ENCODE results near the gene CRELD2. TPM values are rescaled to one million over a fixed set of nuclear protein-coding genes. Genes with fewer than 3 reads are reported as not detected.

CRELD2 gene, protein sequence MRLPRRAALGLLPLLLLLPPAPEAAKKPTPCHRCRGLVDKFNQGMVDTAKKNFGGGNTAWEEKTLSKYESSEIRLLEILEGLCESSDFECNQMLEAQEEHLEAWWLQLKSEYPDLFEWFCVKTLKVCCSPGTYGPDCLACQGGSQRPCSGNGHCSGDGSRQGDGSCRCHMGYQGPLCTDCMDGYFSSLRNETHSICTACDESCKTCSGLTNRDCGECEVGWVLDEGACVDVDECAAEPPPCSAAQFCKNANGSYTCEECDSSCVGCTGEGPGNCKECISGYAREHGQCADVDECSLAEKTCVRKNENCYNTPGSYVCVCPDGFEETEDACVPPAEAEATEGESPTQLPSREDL
- total RNA-seq (10 to 100 TPM; 21.2 to 23.3 TPM), total RNA-seq (10.9 to 63.1 (median 27.4) reads per million in 172 experiments)
- polyA plus RNA-seq (2013, experiment 1 of 2): 27.5 TPM
- polyA plus RNA-seq (2013, experiment 2 of 2): 27.7 TPM

DNA sequence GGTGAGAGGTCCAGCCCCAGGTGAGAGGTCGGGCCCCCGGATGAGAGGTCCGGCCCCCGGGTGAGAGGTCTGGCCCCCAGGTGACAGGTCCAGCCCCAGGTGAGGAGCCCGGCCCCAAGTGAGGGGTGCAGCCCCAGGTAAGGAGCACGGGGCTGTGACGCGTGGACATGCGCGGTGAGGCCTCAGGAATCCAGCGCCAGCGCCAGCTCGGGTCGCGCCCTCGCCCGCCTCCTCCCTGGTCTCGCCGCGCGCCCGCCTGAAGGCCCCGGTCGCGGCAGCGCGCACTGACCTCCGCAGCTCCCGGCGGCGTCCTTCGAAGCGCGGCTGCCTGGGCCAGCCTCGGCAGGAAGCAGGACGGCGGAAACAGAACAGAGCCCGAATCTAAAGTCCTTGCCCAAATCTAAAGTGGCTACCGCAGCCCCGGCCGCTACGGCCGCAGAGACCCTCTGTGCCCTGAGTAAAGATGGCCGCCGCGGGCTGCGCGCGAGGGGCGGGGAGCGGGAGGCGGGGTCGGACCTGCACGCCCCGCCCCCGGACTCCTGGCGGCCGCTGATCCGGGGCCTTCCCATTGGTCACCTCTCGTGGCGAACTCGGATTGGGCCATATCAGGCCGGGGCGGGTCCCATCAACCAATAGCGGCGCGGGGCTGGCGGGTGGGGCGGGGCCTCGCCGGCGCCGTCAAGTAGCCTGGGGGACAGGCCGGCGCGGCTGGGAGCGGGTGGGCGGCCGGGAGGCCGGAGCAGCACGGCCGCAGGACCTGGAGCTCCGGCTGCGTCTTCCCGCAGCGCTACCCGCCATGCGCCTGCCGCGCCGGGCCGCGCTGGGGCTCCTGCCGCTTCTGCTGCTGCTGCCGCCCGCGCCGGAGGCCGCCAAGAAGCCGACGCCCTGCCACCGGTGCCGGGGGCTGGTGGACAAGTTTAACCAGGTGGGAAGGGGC, at the start of gene CRELD2, which contains the start of gene ALG12:
Gene CRELD2 (plus strand): TSS at position 661 of the 937 bp plus-strand sequence. CDS start 136 bp downstream, at position 797.
Gene ALG12 (minus strand): TSS at position 465 of the 937 bp plus-strand sequence. CDS start 4,673 bp downstream, outside the sequence.
- H3K4me3 ChIP-seq (ENCODE audit: low read length): peak within 1 kb of the TSS; percentile 89
- no peaks in the 10 kb centered on the region for H3K9me3 ChIP-seq (ENCODE audit: control insufficient read depth in 1 of 2, insufficient read depth in 1 of 2, low read length in 2 of 2)
- Mint-ChIP-seq H3K4me1 (ENCODE audit: low read depth) (peaks cover 21% of the 10 kb centered on the region), H3K27me3 (no peaks in the 10 kb centered on the region), H3K36me3 (ENCODE audit: low read depth) (peaks cover 9% of the 10 kb centered on the region), H3K4me3 (peak within 1 kb of the TSS; percentile 95), H3K27ac (peak within 1 kb of the TSS; percentile 85), H3K9me3 (no peaks in the 10 kb centered on the region)
- H3K27me3 ChIP-seq (ENCODE audit: control insufficient read depth in 1 of 2, insufficient read depth in 2 of 2, low read length in 2 of 2): no peaks in the 10 kb centered on the region
- peak; percentile 99 for ATAC-seq (ENCODE audit: poor library complexity)
- peaks cover 28% of the 10 kb centered on the region for H3K36me3 ChIP-seq (ENCODE audit: insufficient read depth, low read length)
- ChIA-PET CTCF (no interaction called here), POLR2A (interaction anchor here (0.6 to 2.6 kb wide), 6 partner anchors 31 to 273 kb away, joined by 3 to 10 read pairs (median 4); partner anchors contain the start of gene PIM3)
- peak within 1 kb of the TSS; percentile 58 to 83 for H3K27ac ChIP-seq (ENCODE audit: low read depth in 1 of 2, low read length in 2 of 2)
- intact Hi-C loops (cut with DNase I, micrococcal nuclease): loop anchor here (1.0 to 5.0 kb wide), 6 partner anchors 42 to 269 kb away; partner anchors contain the start of genes BRD1 (in 2 of the 2), ZBED4 (in 2 of the 2), PIM3 (in 1 of the 2) and TRABD (in 1 of the 2)
- TF ChIP-seq, protein P1, sequence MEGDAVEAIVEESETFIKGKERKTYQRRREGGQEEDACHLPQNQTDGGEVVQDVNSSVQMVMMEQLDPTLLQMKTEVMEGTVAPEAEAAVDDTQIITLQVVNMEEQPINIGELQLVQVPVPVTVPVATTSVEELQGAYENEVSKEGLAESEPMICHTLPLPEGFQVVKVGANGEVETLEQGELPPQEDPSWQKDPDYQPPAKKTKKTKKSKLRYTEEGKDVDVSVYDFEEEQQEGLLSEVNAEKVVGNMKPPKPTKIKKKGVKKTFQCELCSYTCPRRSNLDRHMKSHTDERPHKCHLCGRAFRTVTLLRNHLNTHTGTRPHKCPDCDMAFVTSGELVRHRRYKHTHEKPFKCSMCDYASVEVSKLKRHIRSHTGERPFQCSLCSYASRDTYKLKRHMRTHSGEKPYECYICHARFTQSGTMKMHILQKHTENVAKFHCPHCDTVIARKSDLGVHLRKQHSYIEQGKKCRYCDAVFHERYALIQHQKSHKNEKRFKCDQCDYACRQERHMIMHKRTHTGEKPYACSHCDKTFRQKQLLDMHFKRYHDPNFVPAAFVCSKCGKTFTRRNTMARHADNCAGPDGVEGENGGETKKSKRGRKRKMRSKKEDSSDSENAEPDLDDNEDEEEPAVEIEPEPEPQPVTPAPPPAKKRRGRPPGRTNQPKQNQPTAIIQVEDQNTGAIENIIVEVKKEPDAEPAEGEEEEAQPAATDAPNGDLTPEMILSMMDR (IDR thresholded peaks at IDR 0.05): no peak
- peak; percentile 93 to 98 (median 96) for DNase-seq
- peaks cover 24% of the 10 kb centered on the region for H3K4me1 ChIP-seq (ENCODE audit: insufficient read depth, low read length)

DNA sequence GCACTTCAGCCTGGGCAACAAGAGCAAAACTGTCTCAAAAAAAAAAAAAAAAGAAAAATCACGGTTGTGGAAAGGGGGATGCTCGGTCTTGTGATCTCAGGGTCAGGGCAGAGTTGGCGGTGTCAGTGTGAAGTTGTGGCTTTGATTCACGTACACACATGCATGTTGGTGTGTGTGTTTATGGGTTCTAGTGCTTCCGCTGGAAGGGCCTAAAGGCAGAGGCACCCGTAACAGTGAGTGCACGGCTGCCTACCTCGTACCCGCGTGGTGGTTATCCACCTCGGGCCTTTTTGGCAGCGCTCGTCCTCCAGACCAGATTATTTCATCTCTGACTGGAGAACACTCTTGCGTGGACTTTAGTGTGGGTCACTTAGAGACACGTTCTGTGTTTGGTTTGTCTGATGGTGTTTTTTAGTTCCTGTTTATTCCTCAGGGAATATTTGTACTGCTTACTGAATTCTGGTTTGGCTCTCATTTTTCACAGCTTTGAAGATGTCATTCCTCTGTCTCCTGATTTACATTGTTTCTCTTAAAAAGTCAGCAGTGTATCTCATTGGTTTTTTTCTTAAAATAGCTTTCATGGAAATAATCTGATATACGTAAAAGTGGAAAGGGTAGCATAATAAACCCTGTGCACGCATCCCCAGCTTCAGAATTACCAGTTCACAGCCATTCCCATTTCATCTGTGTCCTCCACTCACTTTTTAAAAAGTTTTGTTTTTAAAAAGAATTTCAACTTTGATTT, 49.2 kb upstream of the CRELD2 start:
- Histone ChIP-seq H3K4me1 (ENCODE audit: insufficient read depth, low read length) (peaks cover 56% of the 10 kb centered on the region), H3K27ac (ENCODE audit: low read depth in 1 of 2, low read length in 2 of 2) (no peak overlapping the region), H3K4me3 (ENCODE audit: low read length) (no peak overlapping the region), H3K36me3 (ENCODE audit: insufficient read depth, low read length) (no peaks in the 10 kb centered on the region), H3K9me3 (ENCODE audit: control insufficient read depth in 1 of 2, insufficient read depth in 1 of 2, low read length in 2 of 2) (peaks cover 16 to 20% of the 10 kb centered on the region in 2 experiments), H3K27me3 (ENCODE audit: control insufficient read depth in 1 of 2, insufficient read depth in 2 of 2, low read length in 2 of 2) (no peaks in the 10 kb centered on the region)
- DNase-seq (no peak), ATAC-seq (ENCODE audit: poor library complexity) (no peak)
- peaks cover 74% of the 10 kb centered on the region for H3K4me1 Mint-ChIP-seq (ENCODE audit: low read depth)
- peak overlapping the region; percentile 9 for H3K4me3 Mint-ChIP-seq
- H3K27me3 Mint-ChIP-seq: no peaks in the 10 kb centered on the region
- TF ChIP-seq, protein P1 (IDR thresholded peaks at IDR 0.05): no peak
- H3K9me3 Mint-ChIP-seq: peaks cover 5% of the 10 kb centered on the region
- CTCF ChIA-PET: interaction anchor here (0.8 kb wide), 1 partner anchor 15 kb away, joined by 4 read pairs; no protein-coding TSS in a partner anchor
- intact Hi-C loops (cut with DNase I, micrococcal nuclease): no loop called here
- H3K27ac Mint-ChIP-seq: no peak overlapping the region
- POLR2A ChIA-PET: interaction anchor here (2.4 kb wide), 1 partner anchor 14 kb away, joined by 12 read pairs; no protein-coding TSS in a partner anchor
- peaks cover 69% of the 10 kb centered on the region for H3K36me3 Mint-ChIP-seq (ENCODE audit: low read depth)

Data from CD4-positive, alpha-beta T cell (primary cell).